ENCODE results near the gene CTDP1. TPM values are rescaled to one million over a fixed set of nuclear protein-coding genes. Genes with fewer than 3 reads are reported as not detected.

CTDP1 gene
- total and polyA plus RNA-seq, 12 donors = 3.8 to 23.9 (median 15.8) TPM

DNA sequence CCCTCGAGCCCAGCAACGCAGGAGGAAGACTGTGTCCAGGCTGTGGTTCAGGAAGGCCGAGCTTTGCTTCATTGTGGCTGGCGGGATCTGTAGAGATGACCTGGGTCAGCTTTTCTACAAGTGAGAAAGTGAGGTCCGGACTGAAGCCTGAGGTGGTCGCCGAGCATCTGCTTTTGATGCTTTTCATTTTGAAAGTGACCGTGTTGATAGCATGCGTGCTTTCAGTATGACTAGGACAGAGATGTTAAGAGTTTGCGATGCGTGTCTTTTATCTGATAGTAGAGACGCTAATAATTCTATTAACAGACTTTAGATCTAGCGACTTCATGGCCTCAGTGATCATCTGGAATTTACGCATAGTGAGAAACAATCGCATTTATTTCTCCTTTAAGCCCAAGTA lies 28.1 kb downstream of the CTDP1 start:
- intact Hi-C loops (cut with DNase I) = no loop called here
- no peak for DNase-seq
- Histone ChIP-seq H3K27me3 (no peaks in the 10 kb centered on the region), H3K36me3 (replicated peaks in 1 of 2) (peaks cover 0 to 41% of the 10 kb centered on the region in 2 donors), H3K4me3 (no peak overlapping the region), H3K9me3 (replicated peaks in 1 of 3) (no peaks in the 10 kb centered on the region), H3K4me1 (replicated peaks in 1 of 2) (no peaks in the 10 kb centered on the region), H3K27ac (no peak overlapping the region)
- TF ChIP-seq, protein P1, sequence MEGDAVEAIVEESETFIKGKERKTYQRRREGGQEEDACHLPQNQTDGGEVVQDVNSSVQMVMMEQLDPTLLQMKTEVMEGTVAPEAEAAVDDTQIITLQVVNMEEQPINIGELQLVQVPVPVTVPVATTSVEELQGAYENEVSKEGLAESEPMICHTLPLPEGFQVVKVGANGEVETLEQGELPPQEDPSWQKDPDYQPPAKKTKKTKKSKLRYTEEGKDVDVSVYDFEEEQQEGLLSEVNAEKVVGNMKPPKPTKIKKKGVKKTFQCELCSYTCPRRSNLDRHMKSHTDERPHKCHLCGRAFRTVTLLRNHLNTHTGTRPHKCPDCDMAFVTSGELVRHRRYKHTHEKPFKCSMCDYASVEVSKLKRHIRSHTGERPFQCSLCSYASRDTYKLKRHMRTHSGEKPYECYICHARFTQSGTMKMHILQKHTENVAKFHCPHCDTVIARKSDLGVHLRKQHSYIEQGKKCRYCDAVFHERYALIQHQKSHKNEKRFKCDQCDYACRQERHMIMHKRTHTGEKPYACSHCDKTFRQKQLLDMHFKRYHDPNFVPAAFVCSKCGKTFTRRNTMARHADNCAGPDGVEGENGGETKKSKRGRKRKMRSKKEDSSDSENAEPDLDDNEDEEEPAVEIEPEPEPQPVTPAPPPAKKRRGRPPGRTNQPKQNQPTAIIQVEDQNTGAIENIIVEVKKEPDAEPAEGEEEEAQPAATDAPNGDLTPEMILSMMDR (IDR thresholded peaks at IDR 0.05) = no peak
- 94 to 97% (median 96%) methylated on average over 13 to 15 of the region's 15 CpGs for WGBS, 4 donors

DNA sequence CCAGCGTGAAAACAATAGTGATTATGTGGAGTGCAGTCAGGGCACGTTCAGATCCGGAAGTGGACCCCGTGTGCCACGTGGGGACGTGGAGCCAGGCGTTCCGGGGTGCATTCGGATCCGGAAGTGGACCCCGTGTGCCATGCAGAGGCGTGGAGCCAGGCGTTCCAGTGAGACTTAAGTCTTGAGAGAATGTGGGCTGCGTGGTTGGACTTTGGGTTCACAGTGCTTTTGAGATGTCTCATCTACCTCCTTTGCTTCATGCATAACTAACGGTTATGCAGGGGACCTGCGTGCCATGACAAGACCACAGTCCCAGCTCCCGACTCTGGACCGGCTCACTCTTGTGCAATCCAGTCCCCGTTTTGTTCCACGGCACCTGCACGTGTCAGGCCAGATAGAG lies 28.8 kb downstream of the CTDP1 start:
- no peak for DNase-seq
- no peaks in the 10 kb centered on the region for H3K4me1 ChIP-seq (replicated peaks in 1 of 2)
- no peak overlapping the region for H3K27ac ChIP-seq
- intact Hi-C loops (cut with DNase I) = no loop called here
- 92 to 96% (median 94%) methylated on average over 21 of the region's 21 CpGs for WGBS, 4 donors
- no peaks in the 10 kb centered on the region for H3K9me3 ChIP-seq (replicated peaks in 1 of 3)
- peaks cover 0 to 43% of the 10 kb centered on the region in 2 donors for H3K36me3 ChIP-seq (replicated peaks in 1 of 2)
- H3K4me3 ChIP-seq = no peak overlapping the region
- TF ChIP-seq POLR2A (IDR thresholded peaks at IDR 0.05) = no peak
- TF ChIP-seq, protein P1 (IDR thresholded peaks at IDR 0.05) = no peak
- H3K27me3 ChIP-seq = no peaks in the 10 kb centered on the region

- Histone ChIP-seq H3K4me3 (no peak overlapping the region), H3K9me3 (replicated peaks in 1 of 3) (no peaks in the 10 kb centered on the region), H3K4me1 (replicated peaks in 1 of 2) (no peaks in the 10 kb centered on the region), H3K36me3 (replicated peaks in 1 of 2) (peaks cover 0 to 38% of the 10 kb centered on the region in 2 donors), H3K27me3 (no peaks in the 10 kb centered on the region), H3K27ac (no peak overlapping the region)
- intact Hi-C loops (cut with DNase I) = no loop called here
- DNase-seq = no peak
- TF ChIP-seq, protein P1 (IDR thresholded peaks at IDR 0.05) = no peak
- TF ChIP-seq POLR2A (IDR thresholded peaks at IDR 0.05) = no peak
- 94 to 97% (median 95%) methylated on average over 20 of the region's 20 CpGs for WGBS, 4 donors
Observed at GRCh38 chr18:79712206-79712857, 32.7 kb downstream of the CTDP1 start.

DNA sequence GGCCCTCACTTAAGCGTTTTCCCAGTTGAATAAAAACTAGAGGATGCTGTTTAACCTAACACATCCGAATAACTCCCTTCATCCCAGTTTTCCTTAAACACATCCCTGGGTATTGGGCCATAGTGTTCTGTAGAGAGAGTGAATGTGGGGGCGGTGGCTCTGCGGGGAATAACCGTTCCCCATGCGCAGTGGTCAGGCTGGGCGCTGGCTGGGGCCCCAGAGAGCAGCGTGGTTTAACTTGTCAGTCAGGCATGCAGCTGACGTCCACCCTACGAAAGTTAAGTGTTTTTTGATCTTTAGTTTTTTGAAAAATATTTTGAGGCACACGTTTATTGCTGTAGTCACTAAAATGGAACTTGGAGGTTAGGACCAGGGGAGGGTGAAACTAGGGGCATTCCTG lies 33.7 kb downstream of the CTDP1 start:
- H3K9me3 ChIP-seq (replicated peaks in 1 of 3) = no peaks in the 10 kb centered on the region
- H3K36me3 ChIP-seq (replicated peaks in 1 of 2) = peaks cover 0 to 44% of the 10 kb centered on the region in 2 donors
- 93 to 96% (median 95%) methylated on average over 11 of the region's 11 CpGs for WGBS, 4 donors
- no peaks in the 10 kb centered on the region for H3K27me3 ChIP-seq
- TF ChIP-seq, protein P1 (IDR thresholded peaks at IDR 0.05) = no peak
- no peak for TF ChIP-seq POLR2A (IDR thresholded peaks at IDR 0.05)
- H3K4me1 ChIP-seq (replicated peaks in 1 of 2) = no peaks in the 10 kb centered on the region
- no peak for DNase-seq
- intact Hi-C loops (cut with DNase I) = no loop called here
- no peak overlapping the region for H3K4me3 ChIP-seq
- no peak overlapping the region for H3K27ac ChIP-seq

Measured in adrenal gland (tissue), 12 donors.